ENCODE data around the gene SLC25A51. TPM values are rescaled to one million over a fixed set of nuclear protein-coding genes. Genes with fewer than 3 reads are reported as not detected.
"Not testable (repeated sequence)": the region's sequence is repeated elsewhere in the genome, so short reads cannot be mapped to it uniquely, and the experiment has no call there.

The SLC25A51 gene
- total RNA-seq, 1 donor from 2014 or later = 39.6 TPM

GRCh38 chr9:37911271-37911681 lies 7.3 kb upstream of the SLC25A51 start:
- no peaks in the 10 kb centered on the region for H3K36me3 ChIP-seq (ENCODE audit: insufficient read depth, low read length)
- no peak overlapping the region for H3K4me3 ChIP-seq (ENCODE audit: insufficient read depth, low read depth, low read length)
- peaks cover 22% of the 10 kb centered on the region for H3K4me1 Mint-ChIP-seq (ENCODE audit: low read depth, unreplicated experiment)
- no peaks in the 10 kb centered on the region for H3K9me3 ChIP-seq (ENCODE audit: insufficient read depth, low read depth, low read length)
- no peak overlapping the region for H3K27ac Mint-ChIP-seq (ENCODE audit: unreplicated experiment)
- H2AFZ ChIP-seq (ENCODE audit: low read depth, low read length) = no peak overlapping the region
- H3K27ac ChIP-seq (ENCODE audit: low read depth, low read length) = no peak overlapping the region
- H3K27me3 Mint-ChIP-seq (ENCODE audit: low read depth, unreplicated experiment) = no peaks in the 10 kb centered on the region
- H3K9me3 Mint-ChIP-seq (ENCODE audit: unreplicated experiment) = no peaks in the 10 kb centered on the region
- H3K4me2 ChIP-seq (ENCODE audit: low read length) = no peak overlapping the region
- peak overlapping the region; percentile 66 for H3K4me3 Mint-ChIP-seq (ENCODE audit: unreplicated experiment)
- peaks cover 4% of the 10 kb centered on the region for H3K4me1 ChIP-seq (ENCODE audit: insufficient read depth, low read length)
- H3K79me2 ChIP-seq (ENCODE audit: insufficient read depth, low read length) = no peaks in the 10 kb centered on the region
- H3K27me3 ChIP-seq (ENCODE audit: insufficient read depth, low read length) = no peaks in the 10 kb centered on the region
- DNase-seq (ENCODE audit: low read depth) (no peak), FAIRE-seq (no peak)
- TF ChIP-seq CTCF (IDR thresholded peaks at IDR 0.05; ENCODE audit: insufficient read depth, low read depth, low read length) (no peak), EZH2 (IDR thresholded peaks at IDR 0.05; ENCODE audit: insufficient read depth, low read length) (no peak)
- H4K20me1 ChIP-seq (ENCODE audit: insufficient read depth, low read length) = peaks cover 4% of the 10 kb centered on the region
- H3K9ac ChIP-seq (ENCODE audit: low read length) = no peak overlapping the region
- H3K36me3 Mint-ChIP-seq (ENCODE audit: low read depth, unreplicated experiment) = peaks cover 10% of the 10 kb centered on the region

- no peak overlapping the region for H3K9ac ChIP-seq (ENCODE audit: low read length)
- Mint-ChIP-seq H3K27ac (ENCODE audit: unreplicated experiment) (no peak overlapping the region), H3K4me3 (ENCODE audit: unreplicated experiment) (no peak overlapping the region), H3K4me1 (ENCODE audit: low read depth, unreplicated experiment) (peaks cover 29% of the 10 kb centered on the region), H3K27me3 (ENCODE audit: low read depth, unreplicated experiment) (no peaks in the 10 kb centered on the region), H3K36me3 (ENCODE audit: low read depth, unreplicated experiment) (peaks cover 10% of the 10 kb centered on the region), H3K9me3 (ENCODE audit: unreplicated experiment) (no peaks in the 10 kb centered on the region)
- no peak overlapping the region for H3K4me2 ChIP-seq (ENCODE audit: low read length)
- H2AFZ ChIP-seq (ENCODE audit: low read depth, low read length) = no peak overlapping the region
- no peak overlapping the region for H3K4me3 ChIP-seq (ENCODE audit: insufficient read depth, low read depth, low read length)
- DNase-seq (ENCODE audit: low read depth) (no peak), FAIRE-seq (no peak)
- H3K36me3 ChIP-seq (ENCODE audit: insufficient read depth, low read length) = no peaks in the 10 kb centered on the region
- no peaks in the 10 kb centered on the region for H3K27me3 ChIP-seq (ENCODE audit: insufficient read depth, low read length)
- H3K27ac ChIP-seq (ENCODE audit: low read depth, low read length) = no peak overlapping the region
- H3K4me1 ChIP-seq (ENCODE audit: insufficient read depth, low read length) = peaks cover 4% of the 10 kb centered on the region
- H3K9me3 ChIP-seq (ENCODE audit: insufficient read depth, low read depth, low read length) = no peaks in the 10 kb centered on the region
- TF ChIP-seq EZH2 (IDR thresholded peaks at IDR 0.05; ENCODE audit: insufficient read depth, low read length) (no peak), CTCF (IDR thresholded peaks at IDR 0.05; ENCODE audit: insufficient read depth, low read depth, low read length) (no peak)
- peaks cover 4% of the 10 kb centered on the region for H4K20me1 ChIP-seq (ENCODE audit: insufficient read depth, low read length)
- no peaks in the 10 kb centered on the region for H3K79me2 ChIP-seq (ENCODE audit: insufficient read depth, low read length)
Observed at GRCh38 chr9:37910271-37910670, 6.3 kb upstream of the SLC25A51 start.

GRCh38 chr9:37909836-37910235 lies 5.9 kb upstream of the SLC25A51 start:
- H3K36me3 ChIP-seq (ENCODE audit: insufficient read depth, low read length); H3K4me3 ChIP-seq (ENCODE audit: insufficient read depth, low read depth, low read length); H2AFZ ChIP-seq (ENCODE audit: low read depth, low read length); H3K4me1 ChIP-seq (ENCODE audit: insufficient read depth, low read length); H3K79me2 ChIP-seq (ENCODE audit: insufficient read depth, low read length); FAIRE-seq; H4K20me1 ChIP-seq (ENCODE audit: insufficient read depth, low read length); H3K9ac ChIP-seq (ENCODE audit: low read length); H3K27me3 ChIP-seq (ENCODE audit: insufficient read depth, low read length); H3K27me3 Mint-ChIP-seq (ENCODE audit: low read depth, unreplicated experiment); H3K27ac Mint-ChIP-seq (ENCODE audit: unreplicated experiment); H3K36me3 Mint-ChIP-seq (ENCODE audit: low read depth, unreplicated experiment); DNase-seq (ENCODE audit: low read depth); H3K4me2 ChIP-seq (ENCODE audit: low read length); H3K9me3 Mint-ChIP-seq (ENCODE audit: unreplicated experiment); H3K9me3 ChIP-seq (ENCODE audit: insufficient read depth, low read depth, low read length); H3K4me3 Mint-ChIP-seq (ENCODE audit: unreplicated experiment); H3K27ac ChIP-seq (ENCODE audit: low read depth, low read length): not testable (repeated sequence)
- H3K4me1 Mint-ChIP-seq (ENCODE audit: low read depth, unreplicated experiment) = peaks cover 30% of the 10 kb centered on the region

Data from astrocyte (in vitro differentiated cells and primary cell).